HT1080 (cell line): ENCODE data around the gene HOXA2. TPM values are rescaled to one million over a fixed set of nuclear protein-coding genes. Genes with fewer than 3 reads are reported as not detected.

Experiments
- DNase-seq: peaks from one replicate; pipeline ENCODE4 v3.0.0-alpha.2; 2015; ENCODE audit warnings: low read depth
- small RNA-seq: library from RNA; depleted of rRNA; stranded (forward); fragments of <200 nt; gene quantifications from one replicate; pipeline ENCODE3, GENCODE V24; 2014
- total RNA-seq: library from RNA; depleted of rRNA; stranded (reverse); fragments of >200 nt; shearing (Covaris generic); gene quantifications from 2 replicates; pipeline ENCODE4 v1.2.3, GENCODE V29; 2014; rRNA removed

The HOXA2 gene
- total RNA-seq, 1 experiment from 2014 or later, result not detected

DNA sequence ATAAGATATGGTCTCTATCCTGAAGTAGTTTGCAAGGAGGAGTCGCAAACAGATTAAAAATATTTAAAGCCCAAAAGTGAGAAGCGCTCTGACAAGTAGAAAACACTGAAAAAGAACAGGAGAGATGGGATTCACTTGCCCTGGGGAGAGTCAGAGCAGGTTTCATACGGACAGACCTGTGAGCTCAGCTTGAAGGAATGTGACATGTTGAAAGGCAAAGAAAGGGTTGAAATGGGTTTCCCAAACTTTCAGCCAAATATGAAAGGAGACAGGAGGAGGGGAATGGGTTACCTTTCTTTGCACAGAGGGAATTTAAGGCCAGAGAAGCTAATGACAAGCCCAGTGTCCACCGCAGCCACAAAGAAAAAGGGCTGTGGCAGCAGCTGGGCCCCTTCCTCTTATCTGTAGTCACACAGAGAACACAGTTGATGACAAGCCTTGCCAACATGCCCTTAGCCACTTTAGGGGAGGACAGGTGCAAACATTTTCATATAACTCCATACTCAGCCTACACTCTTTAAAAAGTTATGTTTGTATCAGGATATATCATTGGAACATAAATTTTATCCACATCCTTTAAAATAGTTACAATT is 21.5 kb downstream of the HOXA2 start:
- DNase-seq, result peak; percentile 24

DNA sequence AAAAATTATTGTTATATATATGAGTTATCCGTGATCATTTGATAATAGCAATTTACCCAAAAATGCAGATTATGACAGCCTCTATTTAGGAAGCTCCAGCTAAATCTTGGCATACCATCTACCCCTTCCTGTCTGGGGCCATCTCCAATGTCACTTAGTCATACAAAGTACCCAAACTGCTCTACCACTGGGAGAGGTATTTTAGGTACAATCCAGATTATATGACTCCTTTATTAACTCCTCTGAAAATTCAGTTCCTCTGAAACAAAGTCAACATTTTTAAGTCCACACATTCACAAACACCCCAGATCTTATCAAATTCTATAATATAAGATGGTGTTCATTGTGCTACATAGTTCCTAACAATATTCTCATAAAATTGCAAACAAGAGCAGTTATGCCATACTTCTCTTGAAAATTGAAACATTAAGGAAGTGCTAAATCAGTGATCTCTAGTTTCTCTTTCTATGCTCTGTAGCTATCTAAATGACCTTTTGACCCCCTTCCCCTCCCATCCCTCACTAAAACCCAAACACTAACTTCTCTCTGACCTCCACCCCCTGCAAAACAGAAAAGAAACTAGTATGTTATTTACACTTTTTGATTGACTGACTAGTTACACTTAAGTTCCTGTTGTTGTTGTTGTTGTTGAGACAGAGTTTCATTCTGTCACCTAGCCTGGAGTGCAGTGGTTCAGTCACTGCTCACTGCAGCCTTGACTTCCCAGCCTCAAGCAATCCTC is 23.1 kb downstream of the HOXA2 start:
- no peak for DNase-seq

DNA sequence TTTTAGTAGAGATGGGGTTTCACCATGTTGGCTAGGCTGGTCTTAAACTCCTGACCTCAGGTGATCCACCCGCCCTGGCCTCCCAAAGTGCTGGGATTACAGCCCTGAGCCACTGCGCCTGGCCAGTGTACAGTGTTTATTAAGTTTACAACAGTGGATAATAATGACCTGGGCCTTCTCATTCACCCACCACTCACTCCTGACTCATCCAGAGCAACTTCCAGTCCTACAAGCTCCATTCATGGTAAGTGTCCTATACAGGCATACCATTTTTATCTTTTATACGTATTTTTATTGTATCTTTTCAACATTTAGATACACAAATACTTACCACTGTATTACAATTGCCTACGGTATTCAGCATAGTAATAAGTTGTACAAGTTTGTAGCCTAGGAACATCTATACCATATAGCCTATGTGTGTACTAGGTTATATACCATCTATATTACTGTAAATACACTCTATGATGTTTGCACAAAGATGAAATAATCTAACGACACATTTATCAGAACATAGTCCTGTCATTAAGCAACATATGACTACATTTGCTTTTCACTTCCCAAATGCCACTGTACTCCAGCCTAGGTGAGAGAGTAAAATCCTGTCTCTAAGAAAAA is 23.8 kb downstream of the HOXA2 start:
- DNase-seq, result peak; percentile 28

DNA sequence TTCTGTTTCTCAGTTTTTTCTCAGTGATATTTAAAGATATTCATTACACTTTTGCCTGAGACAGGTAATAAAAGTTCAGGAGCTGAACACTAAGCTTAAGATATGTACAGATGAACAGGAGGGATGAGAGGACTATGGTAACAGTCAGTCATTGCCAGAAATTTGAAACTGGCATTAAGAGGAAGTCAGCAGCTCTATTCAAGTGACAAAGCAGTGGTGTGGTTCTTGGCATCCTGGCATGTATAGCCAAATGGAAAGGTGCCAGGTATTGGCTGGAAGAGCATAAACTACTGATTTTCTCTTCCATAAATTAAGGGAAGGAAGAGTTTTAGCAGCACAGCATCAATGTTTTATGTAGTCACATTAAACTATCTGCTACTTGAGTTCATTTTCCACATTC is 29.4 kb downstream of the HOXA2 start:
- peak; percentile 37 for DNase-seq

DNA sequence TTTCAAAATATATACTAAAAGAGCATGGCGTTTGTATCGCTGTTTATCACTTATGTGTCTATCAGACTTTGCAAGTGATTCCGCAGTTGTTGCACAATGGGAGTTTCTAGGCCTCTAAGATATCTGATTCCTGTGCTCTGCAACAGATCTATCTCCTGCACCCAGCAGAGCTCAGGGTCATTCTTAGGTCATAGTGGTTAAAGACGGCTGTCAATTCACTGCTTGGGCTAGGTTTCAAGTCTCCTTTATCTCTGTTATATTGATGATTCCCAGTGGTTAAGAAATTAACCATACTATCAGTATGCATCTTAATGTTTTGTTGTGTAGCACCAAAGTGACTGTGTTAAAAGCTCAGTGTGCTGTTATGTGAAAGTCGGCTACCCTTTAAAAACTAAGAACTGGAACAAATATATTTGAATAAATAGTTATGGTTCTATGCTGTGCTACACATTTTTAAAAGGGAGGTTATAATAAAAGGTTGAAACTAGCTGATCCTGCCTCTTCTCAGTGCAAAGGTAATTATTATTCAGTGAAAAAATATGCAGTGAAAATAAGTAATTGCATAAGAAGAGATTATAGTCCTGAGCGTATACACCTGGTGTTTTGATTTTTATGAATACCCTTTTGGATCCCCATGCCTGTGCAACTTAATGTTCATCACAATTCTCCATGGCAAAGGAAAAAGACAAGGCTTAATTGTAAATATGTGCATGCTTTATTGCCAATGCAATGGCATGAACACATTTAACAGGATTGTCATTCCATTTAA is 30.7 kb downstream of the HOXA2 start:
- DNase-seq, result no peak

DNA sequence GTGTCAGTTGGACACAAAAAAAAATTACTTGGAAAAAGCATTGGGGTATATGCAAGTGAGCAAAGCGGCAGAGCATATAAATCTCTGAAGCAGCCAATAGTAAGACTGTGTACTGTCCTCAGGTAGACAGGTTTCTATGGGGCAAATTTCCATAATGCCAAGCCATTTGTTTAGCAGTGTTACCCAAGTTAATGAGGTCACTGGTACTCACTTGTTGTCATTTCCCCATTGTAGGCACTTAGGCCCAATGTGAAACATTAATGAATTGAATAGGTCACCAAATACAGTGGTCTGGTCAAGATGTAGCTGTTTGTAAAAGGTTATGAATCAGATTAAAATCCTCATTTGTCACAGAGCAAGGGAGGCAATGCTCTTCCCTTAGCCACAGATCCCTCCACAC is 34.2 kb downstream of the HOXA2 start:
- DNase-seq, result no peak

DNA sequence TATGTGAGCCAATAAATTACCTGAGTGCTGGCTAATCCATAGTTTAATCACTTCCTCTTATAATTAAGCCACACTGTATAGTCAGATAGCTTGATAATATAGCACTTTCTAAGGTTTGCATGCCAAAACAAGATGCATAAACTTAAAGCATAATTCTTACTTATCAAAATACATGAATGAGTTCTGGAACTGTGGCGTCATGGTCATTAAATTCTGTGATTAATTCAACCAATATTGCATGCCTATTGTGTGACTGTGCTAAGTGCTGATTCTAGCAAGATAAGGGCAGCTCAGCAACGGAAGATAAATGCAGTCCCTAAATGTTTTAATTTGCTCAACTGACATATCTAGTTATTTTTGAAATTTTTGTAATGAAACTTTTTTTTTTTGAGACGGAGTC is 36.3 kb downstream of the HOXA2 start:
- peak; percentile 21 for DNase-seq

DNA sequence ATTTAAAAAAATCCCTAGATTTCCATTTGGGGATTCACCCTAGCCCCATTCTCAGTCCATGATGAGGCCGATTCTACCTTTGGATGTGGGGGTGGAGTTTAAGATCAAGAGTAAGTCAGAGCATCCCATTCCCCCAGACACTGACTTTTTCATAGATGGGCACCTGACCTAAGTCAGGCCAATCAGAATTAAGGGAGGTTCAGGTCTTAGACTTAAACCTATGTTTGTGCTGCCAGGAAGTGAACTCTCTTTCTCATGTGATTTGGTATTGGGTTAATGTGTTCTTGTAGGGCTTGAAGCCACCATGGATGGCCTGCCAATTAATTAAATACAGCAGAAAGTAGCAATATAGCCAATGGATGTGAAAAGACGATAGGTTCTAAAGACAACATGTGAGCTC is 36.8 kb downstream of the HOXA2 start:
- no peak for DNase-seq

DNA sequence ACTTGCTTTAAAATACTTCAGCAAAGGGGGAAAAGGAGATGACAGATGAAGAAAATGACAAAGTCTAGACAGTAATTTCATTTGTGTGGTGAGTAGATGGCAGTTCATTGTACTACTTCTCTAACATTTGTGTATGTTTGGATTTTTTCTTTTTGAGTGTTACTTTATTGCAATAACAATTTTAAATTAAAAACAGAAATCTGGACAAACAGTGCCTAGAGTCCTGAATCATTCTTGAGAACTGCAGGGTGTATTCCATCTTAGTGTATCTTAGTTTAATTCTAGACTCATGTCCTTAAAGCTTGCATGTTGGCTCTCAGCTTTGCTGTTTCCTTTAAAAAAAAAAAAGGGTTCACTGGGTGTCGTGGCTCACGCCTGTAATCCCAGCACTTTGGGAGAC is 37.8 kb downstream of the HOXA2 start:
- DNase-seq, result no peak

DNA sequence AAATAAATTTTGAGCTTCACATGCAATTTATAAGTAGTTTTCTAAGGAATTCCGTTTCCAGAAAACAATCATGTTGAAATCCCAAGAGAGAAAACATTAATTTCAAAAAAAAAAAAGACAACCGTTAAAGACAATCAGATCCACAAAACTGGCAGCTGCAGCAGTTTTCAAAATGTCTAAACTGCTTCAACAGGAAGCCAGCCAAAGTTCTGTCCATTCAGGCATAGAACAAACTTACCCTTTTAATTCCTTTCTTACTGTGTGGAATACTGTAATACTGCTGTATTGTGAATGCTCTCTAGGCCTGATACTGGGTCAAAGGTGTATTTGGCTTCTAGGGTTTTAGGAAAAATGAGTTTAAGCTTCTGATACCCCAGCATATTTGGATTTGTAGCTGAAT is 38.3 kb downstream of the HOXA2 start:
- no peak for DNase-seq

DNA sequence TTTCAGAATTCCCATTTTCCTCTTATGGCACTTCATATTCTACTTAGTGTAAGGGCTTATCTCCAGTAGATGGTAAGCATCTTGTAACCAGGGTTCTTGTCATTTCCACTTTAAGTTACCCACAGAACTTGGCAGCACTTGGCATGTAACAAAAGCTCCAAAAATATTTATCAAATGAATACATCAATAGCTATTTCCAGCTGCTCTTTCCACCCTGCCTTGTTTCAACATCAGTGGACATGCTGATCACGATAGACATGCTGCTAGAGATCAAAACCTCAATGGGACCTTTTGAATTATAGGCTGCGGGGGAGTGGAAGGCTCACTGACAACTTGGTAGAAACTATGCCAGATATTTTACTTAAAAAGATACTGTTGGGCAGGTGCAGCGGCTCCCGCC is 39.5 kb downstream of the HOXA2 start:
- DNase-seq, result no peak

DNA sequence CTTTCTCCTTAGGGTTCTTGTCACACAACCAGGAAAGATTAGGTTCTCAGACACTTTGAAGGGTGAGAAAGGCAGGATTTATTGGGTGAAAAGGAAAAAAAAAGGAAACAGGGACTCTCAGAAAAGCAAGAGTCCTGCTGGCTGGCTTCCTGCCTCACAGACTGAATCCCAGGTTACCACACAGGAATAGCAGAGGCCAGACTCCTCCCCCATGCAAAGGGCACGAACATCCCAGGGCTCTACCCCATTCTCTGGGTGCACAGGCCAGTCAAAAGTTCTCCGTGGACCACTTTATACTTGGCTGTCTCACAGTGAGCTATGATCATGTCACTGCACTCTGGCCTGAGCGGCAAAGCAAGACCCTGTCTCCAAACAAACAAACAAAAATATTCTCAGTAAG is 49.3 kb downstream of the HOXA2 start:
- DNase-seq, result no peak

DNA sequence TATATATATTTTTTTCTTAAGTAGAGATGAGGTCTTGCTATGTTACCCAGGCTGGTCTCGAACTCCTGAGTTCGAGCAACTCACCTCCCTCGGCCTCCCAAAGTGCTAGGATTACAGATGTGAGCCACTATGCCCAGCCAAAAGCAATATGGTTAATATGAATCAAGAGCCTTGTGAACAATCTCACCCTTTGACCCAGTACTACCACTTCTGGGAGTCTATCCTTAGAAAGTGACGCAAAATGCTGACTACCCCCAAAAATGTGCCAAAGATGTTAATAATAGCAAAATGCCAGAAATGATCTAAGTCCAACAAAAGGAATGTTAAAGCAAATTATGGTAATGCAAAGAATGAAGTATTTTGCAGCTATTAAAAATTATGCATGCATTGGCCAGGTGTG is 51.0 kb downstream of the HOXA2 start:
- no peak for DNase-seq

Small RNA genes lying within 50 kb of the gene (small RNA-seq; reads per million reads assigned to genes)
- not detected for gene AC004080.5
- gene RF01977, result not detected

Other genes starting within 250 kb of the HOXA2 start
- 9.5 and 12.7 TPM in 2 replicates for gene SKAP2, start 238.1 kb downstream of the HOXA2 start, total RNA-seq
- gene HOXA1, start 6.7 kb downstream of the HOXA2 start, total RNA-seq, result 1.3 and 1.6 TPM in 2 replicates
- 1.3 and 1.6 TPM in 2 replicates for gene HOXA4, start 28.1 kb upstream of the HOXA2 start, total RNA-seq
- 1.7 and 1.9 TPM in 2 replicates for gene HOXA5, start 41.0 kb upstream of the HOXA2 start, total RNA-seq
- 3.6 and 4.5 TPM in 2 replicates for gene HOXA6, start 45.1 kb upstream of the HOXA2 start, total RNA-seq
- gene HOXA3, start 49.9 kb upstream of the HOXA2 start, total RNA-seq, result not detected in 2 replicates
- gene HOXA7, start 54.0 kb upstream of the HOXA2 start, total RNA-seq, result not detected in 2 replicates
- gene HOXA9, start 62.9 kb upstream of the HOXA2 start, total RNA-seq, result 33.8 and 45.8 TPM in 2 replicates
- 22.7 and 29.3 TPM in 2 replicates for gene HOXA10, start 71.6 kb upstream of the HOXA2 start, total RNA-seq
- not detected in 2 replicates for gene HOXA11, start 82.5 kb upstream of the HOXA2 start, total RNA-seq
- 0.70 and 0.88 TPM in 2 replicates for gene HOXA13, start 97.4 kb upstream of the HOXA2 start, total RNA-seq
- gene EVX1, start 140.1 kb upstream of the HOXA2 start, total RNA-seq, result not detected in 2 replicates